NCI-H460 (cell line): ENCODE data around the gene LAMC3. TPM values are rescaled to one million over a fixed set of nuclear protein-coding genes. Genes with fewer than 3 reads are reported as not detected.

Source experiments
- DNase-seq: peaks from one replicate; pipeline ENCODE4 v3.0.0-alpha.2; 2016; ENCODE audit warnings: low read depth; ENCODE audit errors: extremely low read depth
- total RNA-seq: library from RNA; depleted of rRNA; stranded (reverse); fragments of >200 nt; shearing (Covaris generic); gene quantifications from 2 replicates; pipeline ENCODE4 v1.2.3, GENCODE V29; 2014

The LAMC3 gene
- total RNA-seq, 1 experiment from 2014 or later: 8.9 TPM

DNA sequence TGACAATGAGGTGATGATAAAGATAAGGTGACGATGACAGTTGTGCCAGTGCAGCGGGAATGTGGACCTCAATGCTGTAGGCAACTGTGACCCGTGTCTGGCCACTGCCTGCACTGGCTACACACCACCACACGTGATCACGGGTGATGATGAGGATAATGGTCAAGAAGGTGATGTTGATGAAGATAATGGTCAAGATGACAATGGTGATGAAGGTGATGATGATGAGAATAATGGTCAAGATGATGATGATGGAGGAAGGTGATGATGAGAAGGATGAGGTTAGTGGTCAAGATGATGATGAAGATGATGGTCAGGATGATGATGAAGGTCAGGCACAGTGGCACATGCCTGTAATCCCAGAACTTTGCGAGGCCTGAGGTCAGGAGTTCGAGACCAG is 56.6 kb downstream of the LAMC3 start:
- no peak for DNase-seq

DNA sequence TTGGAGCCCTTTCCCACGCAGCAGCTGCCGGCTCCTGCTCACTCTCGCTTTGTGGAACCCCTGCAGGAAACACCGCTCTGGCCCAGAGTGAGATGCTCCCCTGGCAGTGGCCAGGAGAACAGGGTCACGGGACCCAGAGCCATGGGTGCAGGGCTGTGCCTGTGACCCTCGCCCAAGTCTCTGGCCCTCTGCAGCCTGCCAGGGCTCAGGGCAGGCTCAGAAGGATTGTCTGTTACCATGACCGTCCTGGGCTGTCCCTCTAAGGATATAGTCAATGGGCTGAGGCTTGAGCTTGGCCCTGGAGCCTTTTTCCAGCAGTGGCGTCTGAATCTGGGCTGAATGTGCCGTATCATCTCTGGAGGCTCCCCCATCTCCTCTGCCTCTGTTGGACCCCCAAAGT is 58.7 kb downstream of the LAMC3 start:
- DNase-seq: no peak

DNA sequence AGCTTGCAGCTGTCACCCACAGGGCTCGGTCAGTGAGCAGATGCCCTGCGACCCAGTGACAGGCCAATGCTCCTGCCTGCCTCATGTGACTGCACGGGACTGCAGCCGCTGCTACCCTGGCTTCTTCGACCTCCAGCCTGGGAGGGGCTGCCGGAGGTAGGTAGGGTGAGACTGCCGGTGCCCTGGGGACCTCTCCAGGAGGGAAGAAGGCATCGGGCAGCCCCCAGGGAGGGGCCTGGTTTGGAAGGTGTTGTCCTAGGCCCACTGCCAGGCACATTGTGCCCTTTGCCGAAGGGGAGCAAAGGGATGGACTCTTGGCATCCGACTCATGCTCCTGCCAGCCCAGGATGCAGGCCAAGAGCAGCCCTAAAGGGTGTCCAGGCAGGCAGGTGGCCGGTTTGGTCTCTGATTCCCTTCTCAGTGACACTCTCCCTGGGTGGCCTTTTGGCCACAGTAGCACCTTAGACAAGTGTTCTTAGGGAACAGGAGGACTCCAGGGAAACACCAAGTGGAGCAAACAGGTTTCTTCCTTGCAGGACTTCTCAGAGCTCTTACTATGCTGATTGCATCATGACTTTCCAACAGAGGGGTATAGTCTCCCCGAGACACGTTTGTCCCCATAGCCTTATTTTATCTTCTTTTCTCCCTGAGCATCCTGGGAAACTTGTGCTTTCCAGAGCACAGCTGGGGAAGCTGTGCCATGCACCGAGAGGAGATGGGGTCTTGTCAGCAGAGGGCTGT is 59.3 kb downstream of the LAMC3 start:
- DNase-seq: no peak

DNA sequence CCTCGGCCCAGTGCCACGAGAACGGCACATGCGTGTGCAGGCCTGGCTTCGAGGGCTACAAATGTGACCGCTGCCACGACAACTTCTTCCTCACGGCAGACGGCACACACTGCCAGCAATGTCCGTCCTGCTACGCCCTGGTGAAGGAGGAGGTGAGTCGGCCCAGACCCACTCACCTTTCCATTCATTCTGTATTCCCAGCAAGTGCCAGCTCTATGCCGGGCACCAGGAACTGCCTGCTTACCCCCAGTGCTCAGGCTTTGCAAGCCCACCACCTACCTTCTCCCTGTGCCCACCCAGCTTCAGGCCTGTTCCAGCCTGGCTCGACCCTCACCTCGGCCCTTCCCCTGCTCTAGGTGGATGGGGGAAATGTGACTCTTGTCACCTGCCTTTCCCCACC is 60.7 kb downstream of the LAMC3 start:
- DNase-seq: no peak

DNA sequence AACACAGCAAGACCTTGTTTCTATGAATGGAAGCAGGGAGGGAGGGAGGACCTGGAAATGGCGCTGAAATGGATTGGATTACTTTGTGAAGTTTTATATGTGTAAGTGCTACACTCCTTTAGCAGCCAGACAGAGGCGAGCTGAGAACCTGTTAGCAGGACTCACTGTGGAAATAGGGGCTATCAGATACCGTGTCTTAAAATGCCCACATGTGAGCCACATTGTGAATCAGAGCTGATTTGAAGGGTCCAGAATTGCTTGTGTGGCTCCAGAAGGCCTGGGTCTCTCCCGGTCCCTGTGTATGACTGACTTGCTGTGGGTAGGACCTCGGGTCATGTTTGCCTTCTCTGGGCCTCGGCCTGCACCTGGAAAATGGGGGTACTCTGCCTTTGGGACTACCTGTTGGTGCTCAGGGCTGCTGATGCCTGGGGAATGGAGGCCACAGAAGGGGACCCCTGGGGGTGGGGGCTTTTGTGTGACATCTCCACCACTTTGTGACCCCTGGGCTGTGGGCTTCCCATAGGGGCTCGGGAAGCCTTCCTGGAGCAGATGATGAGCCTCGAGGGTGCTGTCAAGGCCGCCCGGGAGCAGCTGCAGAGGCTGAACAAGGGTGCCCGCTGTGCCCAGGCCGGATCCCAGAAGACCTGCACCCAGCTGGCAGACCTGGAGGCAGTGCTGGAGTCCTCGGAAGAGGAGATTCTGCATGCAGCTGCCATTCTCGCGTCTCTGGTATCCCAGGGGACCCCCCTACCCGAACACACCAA is 63.3 kb downstream of the LAMC3 start:
- DNase-seq: no peak

DNA sequence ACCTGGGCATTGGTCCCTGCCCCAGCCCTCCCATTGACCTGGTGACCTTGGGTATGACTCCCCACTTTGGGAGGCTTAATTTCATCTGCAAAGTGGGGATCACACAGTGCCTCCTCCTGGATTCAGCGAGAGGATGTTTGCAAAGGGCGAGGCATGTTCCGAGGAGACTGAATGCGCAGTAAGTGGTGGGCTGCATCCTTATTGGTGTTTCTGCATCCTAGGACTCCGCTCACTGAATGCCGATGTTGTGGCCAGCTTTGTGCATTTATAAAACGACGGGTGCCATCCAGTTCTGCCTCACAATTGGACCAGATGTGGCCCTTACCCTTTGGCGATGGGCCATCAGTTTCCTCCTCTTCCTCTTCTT is 63.9 kb downstream of the LAMC3 start:
- DNase-seq: no peak

DNA sequence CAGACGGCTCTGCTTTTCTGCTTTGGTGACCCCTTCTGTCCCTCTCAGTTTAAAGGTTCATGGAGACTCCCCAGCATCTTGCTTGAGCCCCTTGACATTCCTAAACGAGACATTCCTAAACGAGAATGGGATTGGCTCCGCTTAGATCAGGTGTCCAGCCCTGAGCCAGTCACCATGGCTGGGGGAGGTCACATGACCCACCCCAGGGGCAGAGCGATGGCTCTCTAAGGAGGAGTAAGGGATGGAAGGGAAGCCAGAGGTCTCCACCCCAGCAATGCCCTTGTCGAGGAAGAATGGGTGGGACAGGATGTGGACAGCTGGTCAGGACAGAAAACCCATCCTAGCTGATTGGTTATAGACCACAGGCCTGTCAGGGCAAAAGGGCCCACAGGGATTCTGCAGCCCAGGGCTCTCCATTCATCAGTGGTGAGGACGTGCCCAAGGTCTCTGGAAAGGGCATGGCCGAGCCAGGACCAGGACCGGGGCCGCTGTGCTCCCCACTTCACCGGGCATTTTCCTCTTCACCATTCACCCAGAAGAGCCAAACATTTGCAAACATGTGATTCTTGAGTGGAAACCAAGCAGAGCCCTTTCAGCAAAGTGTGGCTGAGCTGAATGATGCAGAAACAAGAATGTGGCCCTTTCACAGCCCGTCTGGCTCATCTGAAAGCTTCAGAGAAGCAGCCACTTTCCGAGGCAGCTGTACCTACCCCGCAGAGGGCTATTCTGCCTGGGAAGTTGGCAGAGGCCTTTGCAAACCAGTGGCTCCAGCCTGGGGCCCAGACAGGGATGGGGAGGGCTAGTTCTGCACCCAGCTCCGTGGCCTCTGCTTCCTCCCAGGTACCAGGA is 67.6 kb downstream of the LAMC3 start:
- no peak for DNase-seq

DNA sequence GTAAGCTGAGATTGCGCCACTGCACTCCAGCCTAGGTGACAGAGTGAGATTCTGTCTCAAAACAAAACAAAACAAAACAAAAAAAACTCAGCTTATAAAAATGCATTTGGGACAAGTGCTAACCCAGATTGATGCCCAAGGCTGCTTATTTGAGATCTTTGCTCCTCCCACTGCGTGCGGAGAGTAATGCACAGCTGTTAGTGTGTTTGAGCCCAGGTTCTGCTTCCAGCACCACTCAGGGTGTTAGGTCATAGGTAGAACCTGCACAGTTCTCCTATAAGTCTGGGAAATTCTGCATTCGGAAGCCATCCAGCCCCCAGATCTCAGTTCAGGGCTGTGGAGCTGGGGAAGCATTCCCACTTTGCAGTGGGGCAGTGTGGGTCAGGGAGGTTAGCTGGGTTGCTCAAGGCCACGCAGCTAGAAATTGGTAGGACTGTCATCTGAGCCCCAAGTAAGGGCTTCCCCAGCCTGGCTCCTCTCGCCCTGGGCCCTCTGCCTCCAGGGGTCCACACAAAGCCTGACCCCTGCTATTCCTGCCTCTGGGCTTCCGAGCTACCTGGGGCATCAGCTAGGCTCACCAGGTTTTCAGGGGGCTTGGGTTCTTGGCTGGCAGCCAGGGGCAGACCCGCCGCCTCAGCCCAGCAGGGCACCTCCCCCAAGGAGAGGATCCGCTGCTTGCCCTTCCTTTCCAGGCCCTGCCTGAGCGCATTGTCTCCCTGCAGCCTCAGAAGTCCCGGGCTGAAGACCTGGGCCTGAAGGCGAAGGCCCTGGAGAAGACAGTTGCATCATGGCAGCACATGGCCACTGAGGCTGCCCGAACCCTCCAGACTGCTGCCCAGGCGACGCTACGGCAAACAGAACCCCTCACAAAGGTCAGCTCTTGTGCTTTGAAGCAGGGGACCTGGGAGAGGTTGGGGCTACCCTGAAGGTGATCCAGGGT is 69.7 kb downstream of the LAMC3 start:
- no peak for DNase-seq

DNA sequence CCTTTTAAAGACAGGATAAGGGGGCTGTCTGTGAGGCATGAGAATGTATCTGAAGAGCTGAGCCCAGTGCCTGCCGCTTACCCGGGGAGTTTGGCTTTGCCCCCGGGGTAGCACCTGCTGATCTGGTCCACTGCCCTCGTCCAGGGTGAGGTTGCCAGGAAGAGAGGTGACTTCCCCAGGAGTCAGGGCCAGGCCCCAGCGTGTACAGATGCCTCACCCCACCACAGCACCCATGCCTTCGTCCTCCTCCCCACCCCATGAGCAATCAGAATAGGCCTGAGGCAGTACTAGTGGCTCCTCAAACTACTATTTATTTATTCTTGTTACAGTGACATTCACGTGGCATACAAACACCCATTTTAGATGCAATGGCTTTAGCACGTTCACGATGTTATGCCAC is 71.6 kb downstream of the LAMC3 start:
- DNase-seq: no peak

DNA sequence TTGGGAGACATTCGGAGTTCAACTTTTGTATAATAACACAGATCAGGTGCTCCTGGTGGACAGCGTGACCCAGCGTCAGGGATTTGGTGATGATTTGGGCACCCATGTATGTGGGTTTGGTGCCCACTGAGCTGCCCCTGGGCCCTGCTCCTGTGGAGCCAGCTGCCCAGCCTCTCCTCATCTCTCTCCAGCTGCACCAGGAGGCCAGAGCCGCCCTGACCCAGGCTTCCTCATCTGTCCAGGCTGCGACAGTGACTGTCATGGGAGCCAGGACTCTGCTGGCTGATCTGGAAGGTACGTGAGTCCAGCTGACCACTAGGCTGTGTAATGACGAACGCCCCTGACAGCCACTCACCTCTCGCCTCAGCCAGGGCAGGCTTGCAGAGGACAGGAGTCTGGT is 72.9 kb downstream of the LAMC3 start:
- no peak for DNase-seq

DNA sequence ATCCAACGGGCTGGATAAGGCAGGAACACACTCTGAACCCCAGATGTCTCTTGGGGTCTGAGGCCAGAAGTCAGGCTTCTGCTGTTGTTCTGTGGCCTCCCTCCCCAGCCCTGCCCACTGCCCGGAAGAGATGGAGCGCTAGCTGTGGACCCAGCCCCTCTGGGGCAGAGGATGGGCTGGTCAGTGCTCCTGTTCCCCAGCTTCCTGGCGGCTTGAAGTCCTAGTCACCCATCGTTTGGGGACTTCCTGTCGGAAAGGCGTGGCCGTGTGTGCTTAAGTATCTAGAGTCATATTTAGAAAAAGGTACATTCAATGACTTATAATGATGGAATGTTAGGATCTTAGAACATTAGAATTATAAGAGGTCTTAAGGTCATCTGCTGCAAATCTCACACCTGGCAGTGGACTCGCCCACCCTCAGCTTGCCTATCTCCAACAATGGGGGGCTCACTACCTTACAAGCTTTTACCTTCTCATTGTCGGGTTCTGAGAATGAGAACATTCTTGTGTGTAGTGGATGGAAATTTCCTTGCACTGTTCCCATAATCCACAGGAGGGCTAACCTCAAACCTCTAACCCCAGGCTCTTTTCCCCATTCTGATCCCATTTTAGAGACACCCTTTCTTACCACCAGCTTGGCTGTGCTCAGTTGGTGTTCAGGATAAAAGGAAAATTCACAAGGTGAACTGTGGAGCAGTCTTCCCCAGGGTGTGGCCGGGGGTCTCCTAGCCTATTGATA is 74.0 kb downstream of the LAMC3 start:
- DNase-seq: no peak

DNA sequence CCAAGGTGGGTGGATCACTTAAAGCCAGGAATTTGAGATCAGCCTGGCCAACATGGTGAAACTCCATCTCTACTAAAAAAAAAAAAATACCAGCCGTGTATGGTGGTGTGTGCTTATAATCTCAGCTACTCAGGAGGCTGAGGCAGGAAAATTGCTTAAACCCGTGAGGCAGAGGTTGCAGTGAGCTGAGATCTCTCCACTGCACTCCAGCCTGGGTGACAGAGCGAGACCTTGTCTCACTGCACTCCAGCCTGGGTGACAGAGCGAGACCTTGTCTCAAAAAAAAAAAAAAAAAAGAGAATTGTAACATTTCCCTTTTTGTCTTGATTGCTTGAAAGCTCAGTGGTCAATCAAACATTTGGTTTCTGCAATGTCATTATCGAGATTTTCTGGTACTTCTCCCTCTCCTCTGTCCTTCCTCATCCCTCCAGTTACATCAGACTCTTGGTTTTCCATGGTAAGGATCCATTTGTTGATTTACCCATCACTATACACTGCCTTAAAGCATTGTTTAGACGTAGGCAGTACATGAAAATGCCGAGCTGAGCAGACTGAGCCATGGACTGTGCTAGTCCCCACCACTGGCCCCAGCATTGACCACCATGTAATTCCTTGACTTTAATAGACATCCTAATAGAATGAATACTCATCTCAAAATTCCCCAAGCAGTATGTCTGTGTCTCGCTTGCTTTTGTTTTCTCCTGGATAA is 75.8 kb downstream of the LAMC3 start:
- no peak for DNase-seq

DNA sequence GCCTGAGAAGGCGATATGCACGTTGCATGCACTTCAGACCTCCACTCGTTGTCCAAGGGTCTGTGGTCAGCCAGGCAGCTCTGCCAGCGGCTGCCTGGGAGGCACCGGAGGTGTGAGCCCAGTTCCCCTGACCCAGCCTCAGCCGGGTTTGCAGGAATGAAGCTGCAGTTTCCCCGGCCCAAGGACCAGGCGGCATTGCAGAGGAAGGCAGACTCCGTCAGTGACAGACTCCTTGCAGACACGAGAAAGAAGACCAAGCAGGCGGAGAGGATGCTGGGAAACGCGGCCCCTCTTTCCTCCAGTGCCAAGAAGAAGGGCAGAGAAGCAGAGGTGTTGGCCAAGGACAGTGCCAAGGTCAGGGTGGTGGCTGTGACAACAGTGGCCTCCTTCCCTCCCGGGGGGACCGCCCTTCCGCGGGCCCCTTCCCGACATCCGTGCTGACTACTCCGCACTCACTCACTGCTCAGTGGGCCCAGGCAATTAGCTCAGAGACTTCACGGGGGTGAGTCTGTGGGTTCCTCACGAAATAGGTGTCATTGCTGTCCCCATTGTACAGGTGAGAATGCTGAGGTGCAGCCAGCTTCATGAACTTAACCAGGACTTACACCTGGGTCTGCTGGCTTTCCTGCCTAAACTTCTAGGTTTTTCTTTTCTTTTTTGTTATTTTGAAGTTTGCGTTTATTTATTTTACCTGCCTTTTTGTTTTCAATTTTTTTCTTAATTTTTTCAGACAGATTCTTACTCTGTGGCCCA is 76.6 kb downstream of the LAMC3 start:
- no peak for DNase-seq

DNA sequence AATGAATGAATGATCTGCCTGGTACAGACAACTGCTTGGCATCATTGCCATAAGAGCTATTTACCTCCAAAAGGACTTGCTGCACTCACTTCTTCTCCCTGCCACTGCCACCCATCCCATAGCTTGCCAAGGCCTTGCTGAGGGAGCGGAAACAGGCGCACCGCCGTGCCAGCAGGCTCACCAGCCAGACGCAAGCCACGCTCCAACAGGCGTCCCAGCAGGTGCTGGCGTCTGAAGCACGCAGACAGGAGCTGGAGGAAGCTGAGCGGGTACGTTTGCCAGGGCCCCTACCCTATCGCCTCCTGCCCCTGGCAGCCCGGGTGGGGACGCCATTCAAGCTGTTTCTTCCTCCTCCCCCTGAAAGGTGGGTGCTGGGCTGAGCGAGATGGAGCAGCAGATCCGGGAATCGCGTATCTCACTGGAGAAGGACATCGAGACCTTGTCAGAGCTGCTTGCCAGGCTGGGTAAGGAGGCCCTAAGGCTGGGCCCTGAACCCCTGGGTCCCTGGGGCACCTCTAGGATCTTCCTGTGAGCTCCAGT is 78.5 kb downstream of the LAMC3 start:
- no peak for DNase-seq

DNA sequence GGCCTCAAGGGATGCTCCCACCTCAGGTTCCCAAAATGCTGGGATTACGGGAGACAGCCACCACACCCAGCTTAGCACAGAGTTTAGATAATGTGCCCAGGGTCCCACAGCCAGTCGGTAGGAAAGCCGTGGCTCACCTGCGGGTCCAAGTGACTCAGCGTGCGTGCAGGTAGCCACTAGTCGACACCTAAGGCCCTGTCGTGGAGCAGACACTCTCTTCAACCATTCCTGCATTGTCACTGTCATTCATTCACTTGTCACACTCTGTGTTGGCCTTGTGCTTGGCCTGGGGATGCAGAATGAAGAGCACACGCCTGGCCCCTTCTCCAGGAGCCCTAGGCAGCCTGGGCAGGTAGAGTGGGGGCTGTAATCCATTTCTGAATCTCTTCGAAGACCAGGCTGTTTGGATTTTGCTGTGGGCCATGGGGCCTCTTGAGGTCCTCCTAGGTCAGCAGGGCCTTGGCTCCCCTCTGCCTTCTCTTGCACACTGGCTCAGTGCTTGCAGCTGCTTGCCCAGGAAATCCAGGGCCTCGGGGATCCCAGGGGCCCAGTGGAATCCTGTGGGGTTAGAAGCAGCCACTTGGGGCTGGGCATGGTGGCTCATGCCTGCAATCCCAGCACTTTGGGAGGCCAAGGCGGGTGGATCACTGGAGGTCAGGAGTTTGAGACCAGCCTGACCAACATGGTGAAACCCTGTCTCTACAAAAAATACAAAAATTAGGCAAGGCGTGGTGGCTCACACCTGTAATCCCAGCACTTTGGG is 81.2 kb downstream of the LAMC3 start:
- no peak for DNase-seq

DNA sequence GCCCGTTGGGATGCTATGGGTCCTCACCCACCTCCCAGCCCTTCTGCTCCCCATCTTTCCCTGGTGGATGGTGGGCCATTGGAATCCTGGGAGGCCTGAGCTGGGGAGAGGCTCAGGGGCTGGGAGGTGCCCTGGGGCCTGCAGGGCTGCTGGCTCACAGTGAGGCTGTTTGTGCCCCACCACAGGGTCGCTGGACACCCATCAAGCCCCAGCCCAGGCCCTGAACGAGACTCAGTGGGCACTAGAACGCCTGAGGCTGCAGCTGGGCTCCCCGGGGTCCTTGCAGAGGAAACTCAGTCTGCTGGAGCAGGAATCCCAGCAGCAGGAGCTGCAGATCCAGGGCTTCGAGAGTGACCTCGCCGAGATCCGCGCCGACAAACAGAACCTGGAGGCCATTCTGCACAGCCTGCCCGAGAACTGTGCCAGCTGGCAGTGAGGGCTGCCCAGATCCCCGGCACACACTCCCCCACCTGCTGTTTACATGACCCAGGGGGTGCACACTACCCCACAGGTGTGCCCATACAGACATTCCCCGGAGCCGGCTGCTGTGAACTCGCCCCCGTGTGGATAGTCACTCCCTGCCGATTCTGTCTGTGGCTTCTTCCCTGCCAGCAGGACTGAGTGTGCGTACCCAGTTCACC is 82.5 kb downstream of the LAMC3 start:
- DNase-seq: no peak

DNA sequence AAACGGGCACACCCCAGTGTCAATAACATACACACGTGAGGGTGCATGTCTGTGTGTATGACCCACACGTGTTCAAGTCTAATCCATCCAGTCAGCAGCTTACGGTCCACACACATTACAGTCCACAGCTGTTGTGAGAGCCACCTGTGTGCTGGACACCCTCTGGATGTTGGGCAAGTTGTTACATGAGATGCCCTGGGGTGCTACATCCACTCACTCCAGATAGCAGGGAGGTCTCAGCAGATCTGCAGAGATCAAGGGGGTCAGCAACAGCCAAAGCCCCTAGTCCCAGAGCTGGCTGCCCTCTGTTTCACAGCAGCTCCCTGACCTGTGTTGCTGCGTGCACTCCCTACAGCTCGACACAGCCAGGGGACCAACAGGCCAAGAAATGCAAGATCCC is 83.1 kb downstream of the LAMC3 start:
- DNase-seq: no peak
